Astrocyte (in vitro differentiated cells and primary cell): Measurements from ENCODE around the gene AUTS2. TPM values are rescaled to one million over a fixed set of nuclear protein-coding genes. Genes with fewer than 3 reads are reported as not detected.

Experiments
- DNase-seq: peaks from one replicate; pipeline ENCODE4 v3.0.0-alpha.2; 2010; ENCODE audit warnings: low read depth
- FAIRE-seq: peaks from 2 replicates; lab custom pipeline; 2011; peaks lifted over from hg19 to GRCh38; lab: Jason Lieb, UNC
- H2AFZ ChIP-seq: 2 replicates; pipeline ENCODE4 v1.6.0; 2012; ENCODE audit warnings: low read depth, low read length, inconsistent platforms
- H3K27ac ChIP-seq: 2 replicates; pipeline ENCODE4 v1.5.1; 2011; ENCODE audit warnings: low read depth, low read length, inconsistent platforms
- H3K27me3 ChIP-seq: 2 replicates; pipeline ENCODE4 v1.6.0; 2011; ENCODE audit warnings: low read length, inconsistent platforms; ENCODE audit not compliant: insufficient read depth
- H3K36me3 ChIP-seq: 2 replicates; pipeline ENCODE4 v1.5.1; 2011; ENCODE audit warnings: low read length, inconsistent platforms; ENCODE audit not compliant: insufficient read depth
- H3K4me1 ChIP-seq: 2 replicates; pipeline ENCODE4 v1.5.1; 2011; ENCODE audit warnings: low read length, inconsistent platforms; ENCODE audit not compliant: insufficient read depth
- H3K4me2 ChIP-seq: 2 replicates; pipeline ENCODE4 v1.6.0; 2012; ENCODE audit warnings: low read length, inconsistent platforms
- H3K4me3 ChIP-seq: 2 replicates; pipeline ENCODE4 v1.5.1; 2011; ENCODE audit warnings: low read depth, mild to moderate bottlenecking, low read length, inconsistent platforms; ENCODE audit not compliant: insufficient read depth
- H3K79me2 ChIP-seq: 2 replicates; pipeline ENCODE4 v1.6.0; 2012; ENCODE audit warnings: mild to moderate bottlenecking, low read length, inconsistent platforms; ENCODE audit not compliant: insufficient read depth
- H3K9ac ChIP-seq: 2 replicates; pipeline ENCODE4 v1.6.0; 2012; ENCODE audit warnings: mild to moderate bottlenecking, low read length, inconsistent platforms
- H3K9me3 ChIP-seq: 2 replicates; pipeline ENCODE4 v1.5.1; 2012; ENCODE audit warnings: low read depth, mild to moderate bottlenecking, low read length, inconsistent platforms; ENCODE audit not compliant: insufficient read depth
- H4K20me1 ChIP-seq: 2 replicates; pipeline ENCODE4 v1.6.0; 2012; ENCODE audit warnings: low read length, inconsistent platforms; ENCODE audit not compliant: insufficient read depth
- H3K27ac Mint-ChIP-seq: one replicate; pipeline ENCODE4 v1.8.0; 2021; ENCODE audit warnings: mild to moderate bottlenecking, mixed read lengths; ENCODE audit not compliant: unreplicated experiment
- H3K27me3 Mint-ChIP-seq: one replicate; pipeline ENCODE4 v1.8.0; 2021; ENCODE audit warnings: low read depth, mixed read lengths; ENCODE audit not compliant: unreplicated experiment
- H3K36me3 Mint-ChIP-seq: one replicate; pipeline ENCODE4 v1.8.0; 2021; ENCODE audit warnings: low read depth, mixed read lengths; ENCODE audit not compliant: unreplicated experiment
- H3K4me1 Mint-ChIP-seq: one replicate; pipeline ENCODE4 v1.8.0; 2021; ENCODE audit warnings: low read depth, mixed read lengths; ENCODE audit not compliant: unreplicated experiment
- H3K4me3 Mint-ChIP-seq: one replicate; pipeline ENCODE4 v1.8.0; 2021; ENCODE audit warnings: mild to moderate bottlenecking, moderate library complexity, mixed read lengths; ENCODE audit not compliant: unreplicated experiment
- H3K9me3 Mint-ChIP-seq: one replicate; pipeline ENCODE4 v1.8.0; 2021; ENCODE audit warnings: mild to moderate bottlenecking, mixed read lengths; ENCODE audit not compliant: unreplicated experiment
- CTCF ChIP-seq: IDR thresholded peaks from 2 replicates; pipeline ENCODE4 v1.5.1; 2011; ENCODE audit warnings: low read depth, mild to moderate bottlenecking, inconsistent platforms, low read length, moderate library complexity; ENCODE audit not compliant: insufficient read depth
- EZH2 ChIP-seq: IDR thresholded peaks from 2 replicates; pipeline ENCODE4 v1.6.1; 2012; ENCODE audit warnings: mild to moderate bottlenecking, low read length, inconsistent platforms; ENCODE audit not compliant: insufficient read depth
- total RNA-seq: library from RNA; stranded (reverse); gene quantifications from 2 replicates; pipeline ENCODE4 v1.2.1, GENCODE V29; 2021

Gene AUTS2
- total RNA-seq, 1 donor from 2014 or later, result 73.2 TPM

GRCh38 chr7:69602522-69602921 lies 4.2 kb downstream of the AUTS2 start:
- H4K20me1 ChIP-seq, result peaks cover 73% of the 10 kb centered on the region

GRCh38 chr7:69603351-69603750 lies 5.1 kb downstream of the AUTS2 start:
- FAIRE-seq, result no peak
- no peaks in the 10 kb centered on the region for H3K36me3 ChIP-seq
- H3K27me3 Mint-ChIP-seq, result no peaks in the 10 kb centered on the region
- H3K9me3 Mint-ChIP-seq, result no peaks in the 10 kb centered on the region
- no peaks in the 10 kb centered on the region for H3K4me1 Mint-ChIP-seq
- peaks cover 73% of the 10 kb centered on the region for H3K79me2 ChIP-seq
- peaks cover 15% of the 10 kb centered on the region for H3K27me3 ChIP-seq
- H3K36me3 Mint-ChIP-seq, result no peaks in the 10 kb centered on the region
- no peak overlapping the region for H3K27ac Mint-ChIP-seq
- H4K20me1 ChIP-seq, result peaks cover 76% of the 10 kb centered on the region
- no peak overlapping the region for H3K4me2 ChIP-seq
- no peak overlapping the region for H2AFZ ChIP-seq
- peaks cover 5% of the 10 kb centered on the region for H3K4me1 ChIP-seq
- TF ChIP-seq EZH2 (no peak), CTCF (no peak)
- DNase-seq, result no peak
- no peak overlapping the region for H3K4me3 Mint-ChIP-seq
- no peak overlapping the region for H3K27ac ChIP-seq
- no peak overlapping the region for H3K9ac ChIP-seq
- H3K9me3 ChIP-seq, result no peaks in the 10 kb centered on the region
- H3K4me3 ChIP-seq, result no peak overlapping the region

More at GRCh38 chr7:69602522-69602921, 4.2 kb downstream of the AUTS2 start:
- H3K9ac ChIP-seq, result no peak overlapping the region
- H3K4me3 Mint-ChIP-seq, result no peak overlapping the region
- H3K4me2 ChIP-seq, result no peak overlapping the region
- H3K4me1 Mint-ChIP-seq, result no peaks in the 10 kb centered on the region
- H3K9me3 Mint-ChIP-seq, result no peaks in the 10 kb centered on the region
- H3K9me3 ChIP-seq, result no peaks in the 10 kb centered on the region
- no peak for TF ChIP-seq CTCF
- TF ChIP-seq EZH2, result no peak
- H3K27ac ChIP-seq, result no peak overlapping the region
- FAIRE-seq (no peak), DNase-seq (no peak)
- no peaks in the 10 kb centered on the region for H3K36me3 Mint-ChIP-seq
- H3K79me2 ChIP-seq, result peaks cover 70% of the 10 kb centered on the region
- peaks cover 5% of the 10 kb centered on the region for H3K4me1 ChIP-seq
- H3K27ac Mint-ChIP-seq, result no peak overlapping the region
- H3K4me3 ChIP-seq, result no peak overlapping the region
- peaks cover 15% of the 10 kb centered on the region for H3K27me3 ChIP-seq
- H2AFZ ChIP-seq, result no peak overlapping the region
- H3K27me3 Mint-ChIP-seq, result no peaks in the 10 kb centered on the region
- no peaks in the 10 kb centered on the region for H3K36me3 ChIP-seq

GRCh38 chr7:69603937-69604494 lies 5.7 kb downstream of the AUTS2 start:
- H3K9me3 ChIP-seq, result no peaks in the 10 kb centered on the region
- no peaks in the 10 kb centered on the region for H3K36me3 Mint-ChIP-seq
- H3K36me3 ChIP-seq, result no peaks in the 10 kb centered on the region
- no peak overlapping the region for H3K27ac ChIP-seq
- H3K9ac ChIP-seq, result no peak overlapping the region
- no peak for TF ChIP-seq CTCF
- no peak for TF ChIP-seq EZH2
- no peak overlapping the region for H2AFZ ChIP-seq
- H3K27me3 Mint-ChIP-seq, result no peaks in the 10 kb centered on the region
- H4K20me1 ChIP-seq, result peaks cover 83% of the 10 kb centered on the region
- H3K27ac Mint-ChIP-seq, result no peak overlapping the region
- no peak overlapping the region for H3K4me3 Mint-ChIP-seq
- H3K4me1 Mint-ChIP-seq, result peaks cover 2% of the 10 kb centered on the region
- DNase-seq (no peak), FAIRE-seq (no peak)
- H3K4me1 ChIP-seq, result peaks cover 5% of the 10 kb centered on the region
- no peak overlapping the region for H3K4me3 ChIP-seq
- H3K79me2 ChIP-seq, result peaks cover 77% of the 10 kb centered on the region
- peaks cover 15% of the 10 kb centered on the region for H3K27me3 ChIP-seq
- no peak overlapping the region for H3K4me2 ChIP-seq
- H3K9me3 Mint-ChIP-seq, result no peaks in the 10 kb centered on the region
